ENCODE data around the gene SYDE1.
"Not testable (repeated sequence)": the region's sequence is repeated elsewhere in the genome, so short reads cannot be mapped to it uniquely, and the experiment has no call there.

The SYDE1 gene

GRCh38 chr19:15074371-15074770, 32.8 kb upstream of the SYDE1 start:
- no peaks in the 10 kb centered on the region; the same call in 1 of the 2 replicates for H3K27me3 ChIP-seq (ENCODE audit: insufficient read depth, low read depth)
- H3K79me2 ChIP-seq (ENCODE audit: insufficient read depth, low read depth) = no peaks in the 10 kb centered on the region
- no peaks in the 10 kb centered on the region for H4K20me1 ChIP-seq (ENCODE audit: insufficient read depth)
- H3K9ac ChIP-seq = no peak overlapping the region
- TF ChIP-seq, protein P1, sequence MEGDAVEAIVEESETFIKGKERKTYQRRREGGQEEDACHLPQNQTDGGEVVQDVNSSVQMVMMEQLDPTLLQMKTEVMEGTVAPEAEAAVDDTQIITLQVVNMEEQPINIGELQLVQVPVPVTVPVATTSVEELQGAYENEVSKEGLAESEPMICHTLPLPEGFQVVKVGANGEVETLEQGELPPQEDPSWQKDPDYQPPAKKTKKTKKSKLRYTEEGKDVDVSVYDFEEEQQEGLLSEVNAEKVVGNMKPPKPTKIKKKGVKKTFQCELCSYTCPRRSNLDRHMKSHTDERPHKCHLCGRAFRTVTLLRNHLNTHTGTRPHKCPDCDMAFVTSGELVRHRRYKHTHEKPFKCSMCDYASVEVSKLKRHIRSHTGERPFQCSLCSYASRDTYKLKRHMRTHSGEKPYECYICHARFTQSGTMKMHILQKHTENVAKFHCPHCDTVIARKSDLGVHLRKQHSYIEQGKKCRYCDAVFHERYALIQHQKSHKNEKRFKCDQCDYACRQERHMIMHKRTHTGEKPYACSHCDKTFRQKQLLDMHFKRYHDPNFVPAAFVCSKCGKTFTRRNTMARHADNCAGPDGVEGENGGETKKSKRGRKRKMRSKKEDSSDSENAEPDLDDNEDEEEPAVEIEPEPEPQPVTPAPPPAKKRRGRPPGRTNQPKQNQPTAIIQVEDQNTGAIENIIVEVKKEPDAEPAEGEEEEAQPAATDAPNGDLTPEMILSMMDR (conservative IDR thresholded peaks at IDR 0.05; ENCODE audit: low read depth, low read length) = no peak
- no peaks in the 10 kb centered on the region for H3K36me3 ChIP-seq (ENCODE audit: insufficient read depth)
- no peak overlapping the region for H2AFZ ChIP-seq (ENCODE audit: low read depth)
- no peaks in the 10 kb centered on the region for H3K4me1 ChIP-seq (ENCODE audit: low read depth, poor library complexity, severe bottlenecking)
- H3K4me2 ChIP-seq = no peak overlapping the region
- H3K27ac ChIP-seq = no peak overlapping the region
- no peak overlapping the region for H3K4me3 ChIP-seq (IDR thresholded peaks at IDR 0.05; ENCODE audit: insufficient read depth, low read depth, low read length)

GRCh38 chr19:15075806-15076205, 31.4 kb upstream of the SYDE1 start:
- H3K36me3 ChIP-seq (ENCODE audit: insufficient read depth) = no peaks in the 10 kb centered on the region
- H3K4me2 ChIP-seq = no peak overlapping the region
- no peaks in the 10 kb centered on the region for H4K20me1 ChIP-seq (ENCODE audit: insufficient read depth)
- H3K27me3 ChIP-seq (ENCODE audit: insufficient read depth, low read depth) = peaks cover 6% of the 10 kb centered on the region; the same call in 1 of the 2 replicates
- H3K27ac ChIP-seq = no peak overlapping the region
- H3K4me1 ChIP-seq (ENCODE audit: low read depth, poor library complexity, severe bottlenecking) = no peaks in the 10 kb centered on the region
- no peaks in the 10 kb centered on the region for H3K79me2 ChIP-seq (ENCODE audit: insufficient read depth, low read depth)
- TF ChIP-seq, protein P1 (conservative IDR thresholded peaks at IDR 0.05; ENCODE audit: low read depth, low read length) = no peak
- no peak overlapping the region for H2AFZ ChIP-seq (ENCODE audit: low read depth)
- no peak overlapping the region for H3K9ac ChIP-seq
- no peak overlapping the region for H3K4me3 ChIP-seq (IDR thresholded peaks at IDR 0.05; ENCODE audit: insufficient read depth, low read depth, low read length)

- H3K79me2 ChIP-seq (ENCODE audit: insufficient read depth, low read depth); H3K36me3 ChIP-seq (ENCODE audit: insufficient read depth); H3K4me1 ChIP-seq (ENCODE audit: low read depth, poor library complexity, severe bottlenecking); H3K27ac ChIP-seq; H3K4me2 ChIP-seq; H4K20me1 ChIP-seq (ENCODE audit: insufficient read depth); H2AFZ ChIP-seq (ENCODE audit: low read depth); H3K4me3 ChIP-seq (IDR thresholded peaks at IDR 0.05; ENCODE audit: insufficient read depth, low read depth, low read length); H3K9ac ChIP-seq: not testable (repeated sequence)
- H3K27me3 ChIP-seq (ENCODE audit: insufficient read depth, low read depth) = peaks cover 23% of the 10 kb centered on the region; the same call in 1 of the 2 replicates
Observed at GRCh38 chr19:15080002-15080401, 27.2 kb upstream of the SYDE1 start.

GRCh38 chr19:15081911-15082310, 25.3 kb upstream of the SYDE1 start, which contains the start of gene OR1I1:
TSS of gene OR1I1 (plus strand) at chr19:15082211. CDS start at chr19:15087066, 4,855 bp downstream.
- H3K79me2 ChIP-seq (ENCODE audit: insufficient read depth, low read depth) = no peaks in the 10 kb centered on the region
- no peaks in the 10 kb centered on the region for H3K36me3 ChIP-seq (ENCODE audit: insufficient read depth)
- peaks cover 33% of the 10 kb centered on the region; the same call in 1 of the 2 replicates for H3K27me3 ChIP-seq (ENCODE audit: insufficient read depth, low read depth)
- no peak within 1 kb of the TSS for H3K4me2 ChIP-seq
- no peak within 1 kb of the TSS for H2AFZ ChIP-seq (ENCODE audit: low read depth)
- no peaks in the 10 kb centered on the region for H4K20me1 ChIP-seq (ENCODE audit: insufficient read depth)
- TF ChIP-seq, protein P1 (conservative IDR thresholded peaks at IDR 0.05; ENCODE audit: low read depth, low read length) = no peak
- H3K4me1 ChIP-seq (ENCODE audit: low read depth, poor library complexity, severe bottlenecking) = no peaks in the 10 kb centered on the region
- no peak within 1 kb of the TSS for H3K9ac ChIP-seq
- no peak within 1 kb of the TSS for H3K27ac ChIP-seq
- H3K4me3 ChIP-seq (IDR thresholded peaks at IDR 0.05; ENCODE audit: insufficient read depth, low read depth, low read length) = no peak within 1 kb of the TSS

DNA sequence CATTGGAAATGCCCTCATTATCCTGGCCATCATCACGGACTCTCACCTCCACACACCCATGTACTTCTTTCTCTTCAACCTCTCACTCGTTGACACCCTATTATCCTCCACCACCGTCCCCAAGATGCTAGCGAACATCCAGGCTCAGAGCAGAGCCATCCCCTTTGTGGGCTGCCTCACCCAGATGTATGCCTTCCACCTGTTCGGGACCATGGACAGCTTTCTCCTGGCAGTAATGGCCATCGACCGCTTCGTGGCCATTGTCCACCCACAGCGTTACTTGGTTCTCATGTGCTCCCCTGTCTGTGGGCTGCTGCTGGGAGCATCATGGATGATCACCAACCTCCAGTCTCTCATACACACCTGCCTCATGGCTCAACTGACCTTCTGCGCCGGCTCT, 20.0 kb upstream of the SYDE1 start:
- H3K9ac ChIP-seq = no peak overlapping the region
- H3K4me1 ChIP-seq (ENCODE audit: low read depth, poor library complexity, severe bottlenecking) = no peaks in the 10 kb centered on the region
- no peaks in the 10 kb centered on the region for H3K79me2 ChIP-seq (ENCODE audit: insufficient read depth, low read depth)
- H4K20me1 ChIP-seq (ENCODE audit: insufficient read depth) = no peaks in the 10 kb centered on the region
- peaks cover 31% of the 10 kb centered on the region; the same call in 1 of the 2 replicates for H3K27me3 ChIP-seq (ENCODE audit: insufficient read depth, low read depth)
- no peak overlapping the region for H3K27ac ChIP-seq
- H3K4me2 ChIP-seq = no peak overlapping the region
- no peak overlapping the region for H2AFZ ChIP-seq (ENCODE audit: low read depth)
- no peak overlapping the region for H3K4me3 ChIP-seq (IDR thresholded peaks at IDR 0.05; ENCODE audit: insufficient read depth, low read depth, low read length)
- TF ChIP-seq, protein P1 (conservative IDR thresholded peaks at IDR 0.05; ENCODE audit: low read depth, low read length) = no peak
- H3K36me3 ChIP-seq (ENCODE audit: insufficient read depth) = no peaks in the 10 kb centered on the region
